Ovary (tissue), 9 donors: ENCODE measurements around the gene TM4SF18. TPM values are rescaled to one million over a fixed set of nuclear protein-coding genes. Genes with fewer than 3 reads are reported as not detected.

ENCODE experiments used
- DNase-seq, 5 donors: peaks; one replicate each; pipeline ENCODE4 v3.0.0-alpha.2; 2019 to 2020
- H3K27ac ChIP-seq, 2 donors: fragments of 200-600 bp; one replicate each; pipeline versions ENCODE4 v1.5.1 to v1.8.0; 2019 to 2022
- H3K27me3 ChIP-seq: fragments of 200-600 bp; one replicate; pipeline ENCODE4 v1.8.0; 2022
- H3K36me3 ChIP-seq: fragments of 200-600 bp; sonication (generic); one replicate; pipeline ENCODE4 v1.5.1; 2019
- H3K4me1 ChIP-seq: one replicate; pipeline ENCODE4 v1.8.1; 2013; ENCODE audit warnings: mild to moderate bottlenecking, moderate library complexity; ENCODE audit not compliant: insufficient read depth
- H3K4me3 ChIP-seq: fragments of 200-600 bp; sonication (generic); one replicate; pipeline ENCODE4 v1.5.1; 2017
- H3K9me3 ChIP-seq, 2 donors: fragments of 200-600 bp in 1 of 2; sonication (generic) in 1 of 2; one replicate each; pipeline versions ENCODE4 v1.5.1 to v1.8.1; 2013 to 2019; ENCODE audit warnings: mild to moderate bottlenecking in 1 of 2, moderate library complexity in 1 of 2
- CTCF ChIP-seq, 3 donors: fragments of 450-650 bp in 2 of 3; fragments of 200-600 bp in 1 of 3; IDR thresholded peaks; one replicate each; pipeline versions ENCODE4 v1.5.1 to v1.8.0; 2016 to 2022; ENCODE audit warnings: antibody characterized with exemption in 3 of 3, mild to moderate bottlenecking in 1 of 3
- EP300 ChIP-seq: sonication (generic); formaldehyde crosslinking; IDR thresholded peaks from one replicate; pipeline ENCODE4 v1.6.1; 2017; ENCODE audit warnings: antibody characterized with exemption
- POLR2A ChIP-seq: fragments of 450-650 bp; IDR thresholded peaks from one replicate; pipeline ENCODE4 v1.6.1; 2017; ENCODE audit warnings: antibody characterized with exemption, mild to moderate bottlenecking, moderate library complexity
- WGBS, 3 donors: extraction: QIAGEN DNeasy Blood & Tissue Kit in 1 of 3; methylation state at CpG; one replicate each; pipeline versions ENCODE4 v1.1.5 to v1.1.7; 2013 to 2017; 5-methylcytosine and 5-hydroxymethylcytosine counted together
- intact Hi-C, 4 donors: fragments of 100-400 bp; cut with DNase I; formaldehyde crosslinking; loops; one replicate each; pipeline versions ENCODE4 v1.11.0 to v1.15.1; 2022 to 2023
- polyA plus RNA-seq, 2 donors: library from polyadenylated mRNA; stranded (reverse); fragments of 200-250 nt in 1 of 2; fragments of 350-450 nt in 1 of 2; fragmentation: Illumina TruSeq in 1 of 2; extraction: RNeasy Lipid Tissue Mini Kit (QIAGEN cat#74804) in 1 of 2; gene quantifications; one replicate each; pipeline ENCODE4 v1.2.3, GENCODE V29; 2013 to 2014
- total RNA-seq, 7 donors: library from RNA; depleted of rRNA in 2 of 7; stranded (reverse); fragments of >200 nt in 2 of 7; fragmentation: NEBNext Ultra II Directional in 3 of 7; extraction: Animal tissue kit (Norgen Biotek cat#: 25700) in 3 of 7; gene quantifications; one replicate each; pipeline versions ENCODE4 v1.1.0 to v1.2.4, GENCODE V29; 2016 to 2023
- donor health status: DM: no; HTN: no; CAD: no; lungs with moderate emphysema.
- donor health status: DM: no; HTN: no; CAD: no.
- donor health status: Bipolar disorder and iron deficiency.
- donor health status: DM: yes; HTN: yes; CAD: no.
- donor health status: DM: no; HTN: no; CAD: no.
- donor health status: DM: yes; HTN: yes; CAD: no.

Gene TM4SF18
- total and polyA plus RNA-seq, 9 donors: 2.4 to 16.3 (median 4.8) TPM

GRCh38 chr3:149319750-149320149, 13.7 kb downstream of the TM4SF18 start:
- H3K27ac ChIP-seq: no peak overlapping the region
- H3K27me3 ChIP-seq: no peaks in the 10 kb centered on the region
- no peak for DNase-seq
- H3K4me3 ChIP-seq: no peak overlapping the region
- WGBS, 3 donors: 92 to 97% (median 94%) methylated on average over 3 of the region's 3 CpGs
- intact Hi-C loops: no loop called here
- H3K4me1 ChIP-seq: peaks cover 1% of the 10 kb centered on the region
- H3K9me3 ChIP-seq: no peaks in the 10 kb centered on the region
- no peaks in the 10 kb centered on the region for H3K36me3 ChIP-seq
- no peak for TF ChIP-seq EP300
- no peak for TF ChIP-seq POLR2A
- TF ChIP-seq CTCF (IDR thresholded peaks at IDR 0.05): no peak

GRCh38 chr3:149317072-149317471, 16.4 kb downstream of the TM4SF18 start:
- H3K4me3 ChIP-seq: no peak overlapping the region
- TF ChIP-seq POLR2A (no peak), CTCF (IDR thresholded peaks at IDR 0.05) (no peak), EP300 (no peak)
- no peaks in the 10 kb centered on the region for H3K9me3 ChIP-seq
- H3K27me3 ChIP-seq: no peaks in the 10 kb centered on the region
- no peaks in the 10 kb centered on the region for H3K36me3 ChIP-seq
- H3K4me1 ChIP-seq: peaks cover 1% of the 10 kb centered on the region
- H3K27ac ChIP-seq: no peak overlapping the region
- WGBS, 3 donors: 91 to 99% (median 98%) methylated on average over 1 of the region's 1 CpG
- DNase-seq: no peak
- intact Hi-C loops: no loop called here

- TF ChIP-seq POLR2A (no peak), CTCF (IDR thresholded peaks at IDR 0.05) (no peak), EP300 (no peak)
- no peak for DNase-seq
- WGBS, 3 donors: 80 to 91% (median 90%) methylated on average over 2 of the region's 2 CpGs
- Histone ChIP-seq H3K27me3 (no peaks in the 10 kb centered on the region), H3K4me1 (peaks cover 1% of the 10 kb centered on the region), H3K36me3 (no peaks in the 10 kb centered on the region), H3K9me3 (no peaks in the 10 kb centered on the region), H3K27ac (no peak overlapping the region), H3K4me3 (no peak overlapping the region)
- intact Hi-C loops: no loop called here
Measured at GRCh38 chr3:149316437-149316836, 17.0 kb downstream of the TM4SF18 start.

GRCh38 chr3:149315694-149316093, 17.7 kb downstream of the TM4SF18 start:
- 39 to 49% (median 46%) methylated on average over 3 of the region's 3 CpGs for WGBS, 3 donors
- H3K27ac ChIP-seq: no peak overlapping the region
- intact Hi-C loops: no loop called here

More at GRCh38 chr3:149315694-149316093, 17.7 kb downstream of the TM4SF18 start:
- Histone ChIP-seq H3K4me1 (peaks cover 1% of the 10 kb centered on the region), H3K9me3 (no peaks in the 10 kb centered on the region), H3K36me3 (no peaks in the 10 kb centered on the region), H3K27me3 (no peaks in the 10 kb centered on the region), H3K4me3 (no peak overlapping the region)
- TF ChIP-seq CTCF (IDR thresholded peaks at IDR 0.05) (no peak), EP300 (no peak), POLR2A (no peak)
- DNase-seq: no peak
